HG03565 (cell line): ENCODE measurements around the gene VPS13A.

ENCODE experiments used
- ATAC-seq: cut with Tn5 transposase; IDR thresholded peaks from one replicate; pipeline ENCODE4 v1.9.1; 2021; ENCODE audit warnings: mild to moderate bottlenecking, moderate library complexity; ENCODE audit not compliant: unreplicated experiment

The VPS13A gene

DNA sequence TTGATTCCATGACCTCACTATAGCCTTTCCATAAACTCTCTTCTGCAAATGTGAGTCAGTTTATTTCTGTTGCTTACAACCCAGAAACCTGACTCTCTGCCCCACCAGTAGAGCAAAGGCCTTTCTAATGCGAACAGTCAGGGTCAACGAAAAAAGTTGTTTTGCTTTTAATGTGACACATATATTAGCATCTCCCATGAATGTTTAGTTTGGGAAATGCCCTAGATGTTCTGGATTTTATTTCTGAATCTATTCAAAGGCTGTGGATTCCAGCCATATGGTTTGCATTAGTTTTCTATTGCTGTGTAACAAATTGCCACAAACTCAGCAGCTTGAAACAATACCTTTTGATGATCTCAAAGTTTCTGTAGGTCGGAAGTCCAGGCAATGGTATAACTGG lies 277.3 kb downstream of the VPS13A start:
- no peak for ATAC-seq

DNA sequence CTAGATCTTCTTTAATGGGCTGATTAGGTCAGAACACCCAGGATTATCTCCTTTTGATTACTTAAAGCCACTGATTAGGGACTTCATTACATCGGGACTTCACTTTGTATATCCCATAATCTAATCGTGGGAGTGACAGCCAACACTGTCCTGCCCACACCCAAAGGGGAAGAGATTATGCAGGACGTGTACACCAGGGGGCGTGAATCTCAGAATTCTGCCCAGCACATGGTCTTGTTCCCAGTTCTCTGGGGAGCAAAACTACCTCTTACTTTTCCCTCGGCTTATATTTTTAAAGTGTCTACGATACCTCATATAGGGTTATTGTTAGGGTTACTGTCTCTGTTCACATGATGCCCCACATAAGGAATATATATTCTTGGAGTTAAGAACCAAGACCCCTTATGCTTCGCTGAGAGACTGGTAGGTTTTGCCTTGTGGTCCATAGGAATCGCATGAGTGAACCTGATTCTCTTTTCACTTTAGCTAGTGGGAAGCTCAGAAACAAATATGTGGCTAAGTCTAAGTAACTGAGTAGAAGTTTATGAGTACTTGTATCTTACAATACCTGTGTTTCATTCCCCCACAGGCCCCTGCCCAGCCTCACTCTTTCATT lies 278.1 kb downstream of the VPS13A start:
- ATAC-seq = no peak

DNA sequence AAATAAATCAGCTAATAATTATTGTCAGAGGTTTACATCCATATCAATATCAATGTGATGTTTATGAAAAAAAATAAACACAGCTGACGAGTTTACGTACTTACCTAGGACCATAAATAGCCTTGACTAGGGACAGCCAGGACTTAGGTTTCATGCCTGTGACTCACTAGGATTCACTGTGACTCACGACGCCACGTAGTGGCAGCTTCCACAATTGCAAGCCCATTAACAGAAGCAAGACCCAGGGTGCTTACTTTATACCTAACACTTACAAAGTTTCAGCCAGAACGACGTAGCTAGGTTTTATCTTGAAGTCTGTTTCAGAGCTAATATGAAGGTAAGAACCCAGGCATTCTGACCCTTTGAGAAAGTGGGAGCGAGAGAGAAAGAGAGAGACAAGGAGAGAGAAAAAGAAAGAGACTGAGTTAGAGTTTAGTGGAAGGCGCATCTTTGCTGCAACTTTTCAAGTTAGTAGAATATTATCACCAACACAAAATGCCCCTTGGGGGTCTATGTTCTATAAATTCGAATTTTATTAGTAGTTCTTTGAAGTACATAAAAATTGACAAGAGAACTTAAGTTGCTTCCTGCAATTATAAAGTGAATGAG lies 279.6 kb downstream of the VPS13A start:
- ATAC-seq = peak; percentile 83

DNA sequence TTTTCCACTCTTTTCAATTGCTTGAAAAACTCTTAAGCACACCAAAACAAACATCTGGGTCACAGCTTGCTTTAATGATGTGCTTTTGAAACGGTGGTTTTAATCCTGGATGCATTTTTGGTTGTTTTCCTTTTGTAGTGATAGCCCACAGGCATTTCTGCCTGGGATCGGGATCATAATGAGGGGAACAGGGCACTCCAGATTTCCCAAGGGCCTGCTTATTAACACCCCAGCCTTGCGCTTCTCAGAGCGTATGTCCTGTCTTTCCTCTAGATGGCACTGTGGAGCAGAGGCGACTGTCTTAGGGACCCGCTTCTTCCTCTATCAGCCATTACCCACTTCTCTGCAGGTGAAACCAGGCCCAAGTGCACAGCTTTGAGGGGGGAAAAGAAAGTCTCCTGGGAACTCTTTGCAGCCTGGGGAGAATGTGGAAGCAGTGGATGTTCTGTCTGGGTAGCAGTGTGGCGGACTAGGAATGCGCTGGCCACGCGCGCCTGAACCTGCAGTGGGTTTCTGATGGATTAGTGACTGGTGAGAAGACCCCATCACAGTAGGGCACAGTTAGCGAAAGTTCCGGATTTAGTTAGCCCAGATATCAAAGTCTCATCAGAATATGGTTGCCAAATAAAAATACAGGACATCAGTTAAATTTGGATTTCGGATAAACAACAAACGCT lies 280.7 kb downstream of the VPS13A start:
- ATAC-seq = peak; percentile 83

DNA sequence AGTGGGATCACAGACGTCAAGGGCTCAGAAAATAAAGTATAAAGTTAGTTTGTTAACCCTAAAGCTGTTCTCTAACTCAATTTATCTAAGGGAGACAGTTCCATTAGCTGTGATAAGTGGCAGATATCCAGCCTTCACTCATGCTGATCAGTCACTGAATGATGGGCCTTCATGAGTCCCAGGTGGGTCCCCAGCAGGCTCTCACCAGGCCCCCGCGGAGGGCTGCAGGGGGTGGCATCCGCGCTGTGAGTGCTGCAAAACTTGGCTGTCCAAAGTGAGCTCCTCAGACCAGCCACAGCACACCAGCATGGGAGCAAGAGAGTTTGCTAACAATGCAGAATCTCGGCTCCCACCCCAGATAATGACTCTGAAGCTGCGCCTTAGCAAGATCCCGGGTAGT lies 283.6 kb downstream of the VPS13A start:
- no peak for ATAC-seq

DNA sequence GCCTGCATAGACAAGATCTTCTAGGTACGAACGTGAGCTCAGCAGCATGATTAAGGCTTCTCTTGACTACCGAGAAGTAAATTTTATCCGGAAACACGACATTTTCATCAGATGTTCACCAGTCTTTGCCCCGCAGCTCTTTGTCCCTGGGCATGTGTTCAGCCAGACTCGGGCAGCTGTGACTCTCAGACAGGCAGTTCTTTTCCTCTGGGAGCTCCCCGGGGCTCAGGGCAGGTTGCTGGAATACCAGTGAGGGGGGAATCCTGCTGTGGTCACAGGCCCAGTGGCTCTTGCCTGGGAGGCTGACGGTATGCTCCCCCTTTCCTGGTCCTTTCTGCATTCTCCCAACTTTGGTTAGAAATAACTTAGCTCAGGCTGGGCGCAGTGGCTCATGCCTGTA lies 284.7 kb downstream of the VPS13A start:
- ATAC-seq = no peak

DNA sequence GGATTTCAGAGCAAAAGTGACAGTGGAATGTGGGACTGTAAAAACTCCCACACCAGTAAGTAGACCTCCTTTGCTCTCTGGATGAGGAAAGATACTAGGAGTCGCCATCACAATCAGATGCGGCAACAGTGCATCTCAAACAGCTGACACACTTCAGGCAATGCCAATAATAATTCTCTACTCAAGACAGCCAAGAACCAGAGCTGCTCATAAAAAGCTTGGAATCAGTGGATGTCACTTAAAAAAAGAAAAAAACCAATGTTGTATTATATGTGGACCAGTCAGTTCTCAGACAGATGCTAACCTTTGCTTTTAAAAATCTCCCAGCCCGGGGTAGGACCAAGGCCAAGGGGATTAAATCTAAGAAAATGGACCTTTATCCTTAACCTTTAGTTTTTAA lies 285.8 kb downstream of the VPS13A start:
- ATAC-seq = no peak

DNA sequence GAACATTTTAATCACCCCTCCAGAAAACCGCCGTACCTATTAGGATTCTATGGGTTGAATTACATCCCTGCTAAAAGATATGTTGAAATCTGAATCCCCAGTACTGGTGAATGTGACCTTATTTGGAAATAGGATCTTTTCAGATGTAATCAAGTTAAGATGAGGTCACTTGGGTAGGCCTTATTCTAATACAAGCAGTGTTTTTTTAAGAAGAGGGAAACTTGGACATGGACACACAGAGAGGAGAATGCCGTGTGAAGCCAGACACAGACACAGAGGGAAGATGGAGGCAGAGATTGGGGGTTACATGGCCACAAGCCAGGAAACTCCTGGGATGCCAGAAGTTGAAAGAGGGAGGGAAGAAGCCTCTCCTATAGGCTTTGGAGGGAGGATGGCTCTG lies 287.3 kb downstream of the VPS13A start:
- ATAC-seq = no peak

DNA sequence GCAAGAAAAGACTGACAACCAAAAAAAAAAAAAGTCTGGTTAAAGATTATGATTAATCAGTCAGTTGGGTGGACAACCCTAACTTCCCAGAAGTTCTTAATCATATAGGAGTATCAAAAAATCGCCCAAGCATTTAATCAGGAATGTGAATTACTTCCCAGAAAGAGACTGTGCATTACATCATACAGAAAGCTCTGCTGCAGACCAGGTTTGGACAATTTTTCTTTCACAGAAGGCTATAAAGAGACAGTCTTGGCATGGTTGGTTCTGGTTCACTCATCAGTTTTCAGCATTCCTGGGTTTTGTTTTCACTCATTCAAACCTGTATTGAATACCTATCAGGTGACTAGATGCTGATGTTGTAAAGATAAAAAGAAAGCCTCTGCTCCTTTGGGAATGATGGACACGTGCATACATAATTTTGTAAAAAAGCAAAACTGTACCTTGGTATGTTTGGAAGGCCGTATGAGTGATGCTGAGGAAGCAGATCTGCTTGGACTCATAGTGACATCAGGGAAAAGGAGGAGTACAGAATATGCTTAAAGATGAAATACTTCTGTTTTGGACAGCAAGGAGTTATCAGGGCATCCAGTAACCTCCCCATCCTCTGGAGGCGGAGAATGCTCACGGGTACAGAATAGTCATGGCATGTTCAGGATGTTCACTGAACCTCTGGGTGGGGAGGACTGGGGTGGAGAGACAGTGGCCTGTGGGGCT lies 292.3 kb downstream of the VPS13A start:
- no peak for ATAC-seq
